Suprapubic skin (tissue), 3 donors: Measurements from ENCODE around the gene CABP1.

Experiments
- EP300 ChIP-seq: sonication (generic); formaldehyde crosslinking; IDR thresholded peaks from one replicate; pipeline ENCODE4 v1.6.1; 2017; ENCODE audit warnings: antibody characterized with exemption
- TF ChIP-seq, protein P1 (sequence below), 2 donors: fragments of 200-600 bp in 1 of 2; fragments of 450-650 bp in 1 of 2; sonication (generic) in 1 of 2; IDR thresholded peaks; one replicate each; pipeline ENCODE4 v1.5.1; 2016 to 2019; ENCODE audit warnings: antibody characterized with exemption in 2 of 2, mild to moderate bottlenecking in 1 of 2, moderate library complexity in 1 of 2

DNA sequence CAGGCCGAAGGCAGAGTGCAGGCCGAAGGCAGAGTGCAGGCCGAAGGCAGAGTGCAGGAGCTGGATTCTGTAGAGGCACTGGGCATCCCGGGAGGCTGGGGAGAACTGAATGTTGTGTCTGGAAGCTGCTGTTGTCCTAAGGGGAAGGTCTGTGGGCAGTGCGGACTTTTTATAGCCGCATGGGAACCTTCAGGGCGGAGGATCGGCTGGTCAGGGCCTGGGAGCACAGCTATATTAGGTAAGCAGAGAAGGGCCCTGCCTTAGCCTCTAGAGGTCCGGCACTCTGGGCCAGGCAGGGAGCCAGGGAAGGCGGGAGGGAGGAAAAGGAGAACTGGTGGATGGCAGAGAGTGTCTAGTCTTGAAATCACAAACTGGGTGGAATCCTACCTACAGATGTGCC is 14.2 kb downstream of the CABP1 start:
- TF ChIP-seq EP300: no peak
- TF ChIP-seq, protein P1, sequence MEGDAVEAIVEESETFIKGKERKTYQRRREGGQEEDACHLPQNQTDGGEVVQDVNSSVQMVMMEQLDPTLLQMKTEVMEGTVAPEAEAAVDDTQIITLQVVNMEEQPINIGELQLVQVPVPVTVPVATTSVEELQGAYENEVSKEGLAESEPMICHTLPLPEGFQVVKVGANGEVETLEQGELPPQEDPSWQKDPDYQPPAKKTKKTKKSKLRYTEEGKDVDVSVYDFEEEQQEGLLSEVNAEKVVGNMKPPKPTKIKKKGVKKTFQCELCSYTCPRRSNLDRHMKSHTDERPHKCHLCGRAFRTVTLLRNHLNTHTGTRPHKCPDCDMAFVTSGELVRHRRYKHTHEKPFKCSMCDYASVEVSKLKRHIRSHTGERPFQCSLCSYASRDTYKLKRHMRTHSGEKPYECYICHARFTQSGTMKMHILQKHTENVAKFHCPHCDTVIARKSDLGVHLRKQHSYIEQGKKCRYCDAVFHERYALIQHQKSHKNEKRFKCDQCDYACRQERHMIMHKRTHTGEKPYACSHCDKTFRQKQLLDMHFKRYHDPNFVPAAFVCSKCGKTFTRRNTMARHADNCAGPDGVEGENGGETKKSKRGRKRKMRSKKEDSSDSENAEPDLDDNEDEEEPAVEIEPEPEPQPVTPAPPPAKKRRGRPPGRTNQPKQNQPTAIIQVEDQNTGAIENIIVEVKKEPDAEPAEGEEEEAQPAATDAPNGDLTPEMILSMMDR (IDR thresholded peaks at IDR 0.05): no peak
